HEK293 (cell line): Measurements from ENCODE around the gene MEGF8.

ENCODE experiments used
- CTCF ChIA-PET: fragments of 350-600 bp; formaldehyde crosslinking; extraction: SDS; loops from one replicate; lab custom pipeline; 2021; ENCODE audit warnings: antibody characterized with exemption; lab: Yijun Ruan, JAX
- POLR2A ChIA-PET: fragments of 300-600 bp; formaldehyde crosslinking; extraction: SDS; loops from one replicate; lab custom pipeline; 2020; ENCODE audit warnings: antibody characterized with exemption, inconsistent platforms; lab: Yijun Ruan, JAX
- H3K27ac ChIP-seq: fragments of 200-500 bp; sonication (Bioruptor generic); 2 replicates; pipeline ENCODE4 v1.5.1; 2014; ENCODE audit warnings: low read depth, low read length, control low read depth, inconsistent platforms; ENCODE audit errors: extremely low read depth
- H3K36me3 ChIP-seq, 2 experiments: fragments of 200-500 bp in 1 of 2; sonication (Bioruptor generic) in 1 of 2; 1 replicate in 1 of 2; 2 replicates in 1 of 2; pipeline ENCODE4 v1.5.1; 2014 to 2017; ENCODE audit warnings: inconsistent platforms in 2 of 2, low read length in 2 of 2; ENCODE audit not compliant: control insufficient read depth in 2 of 2, insufficient read depth in 1 of 2
- H3K4me1 ChIP-seq: fragments of 200-500 bp; sonication (Bioruptor generic); 2 replicates; pipeline ENCODE4 v1.5.1; 2014; ENCODE audit warnings: mild to moderate bottlenecking, low read length, inconsistent platforms; ENCODE audit not compliant: control insufficient read depth, insufficient read depth
- H3K4me3 ChIP-seq: 2 replicates; pipeline ENCODE4 v1.5.1; 2011; ENCODE audit warnings: low read depth, mild to moderate bottlenecking, control low read depth, low read length, moderate library complexity
- H3K9me3 ChIP-seq: fragments of 200-500 bp; sonication (Bioruptor generic); 2 replicates; pipeline ENCODE4 v1.5.1; 2014; ENCODE audit warnings: low read depth, low read length, inconsistent platforms; ENCODE audit not compliant: control insufficient read depth, insufficient read depth
- GLI4 ChIP-seq: fragments of 450-650 bp; formaldehyde crosslinking; IDR thresholded peaks from 2 replicates; pipeline ENCODE4 v1.5.1; 2016; ENCODE audit warnings: missing biosample characterization, missing genetic modification characterization
- HOXA7 ChIP-seq: sonication (generic); formaldehyde crosslinking; IDR thresholded peaks from 2 replicates; pipeline ENCODE4 v1.8.1; 2022; ENCODE audit warnings: missing genetic modification reagents, borderline replicate concordance
- KLF1 ChIP-seq: fragments of 450-650 bp; formaldehyde crosslinking; IDR thresholded peaks from 2 replicates; pipeline ENCODE4 v1.5.1; 2016; ENCODE audit warnings: missing biosample characterization, missing genetic modification characterization
- PRDM1 ChIP-seq: fragments of 450-650 bp; formaldehyde crosslinking; IDR thresholded peaks from 2 replicates; pipeline ENCODE4; 2016; ENCODE audit warnings: missing biosample characterization, missing genetic modification characterization
- SALL2 ChIP-seq: fragments of 450-650 bp; formaldehyde crosslinking; IDR thresholded peaks from 2 replicates; pipeline ENCODE4 v1.5.0; 2017; ENCODE audit warnings: missing biosample characterization, mild to moderate bottlenecking, missing genetic modification characterization, borderline replicate concordance
- SCRT2 ChIP-seq: fragments of 450-650 bp; formaldehyde crosslinking; IDR thresholded peaks from 2 replicates; pipeline ENCODE4 v1.5.1; 2016; ENCODE audit warnings: missing biosample characterization, missing genetic modification characterization
- SETDB1 ChIP-seq: IDR thresholded peaks from one replicate; pipeline ENCODE4 v1.6.1; 2017; ENCODE audit warnings: mild to moderate bottlenecking, low read length, moderate library complexity, mixed read lengths; ENCODE audit not compliant: insufficient read length
- SP2 ChIP-seq: fragments of 450-650 bp; formaldehyde crosslinking; IDR thresholded peaks from 2 replicates; pipeline ENCODE4 v1.5.1; 2016; ENCODE audit warnings: missing biosample characterization, missing genetic modification characterization
- SP3 ChIP-seq: fragments of 450-650 bp; formaldehyde crosslinking; IDR thresholded peaks from 2 replicates; pipeline ENCODE4 v1.5.1; 2016; ENCODE audit warnings: missing biosample characterization, missing genetic modification characterization
- YY2 ChIP-seq: fragments of 450-650 bp; formaldehyde crosslinking; IDR thresholded peaks from 2 replicates; pipeline ENCODE4 v1.5.1; 2016; ENCODE audit warnings: missing biosample characterization, missing genetic modification characterization
- ZBTB8A ChIP-seq: fragments of 450-650 bp; formaldehyde crosslinking; IDR thresholded peaks from 2 replicates; pipeline ENCODE4 v1.5.1; 2016; ENCODE audit warnings: missing biosample characterization, missing genetic modification characterization
- ZFP3 ChIP-seq: fragments of 450-650 bp; formaldehyde crosslinking; IDR thresholded peaks from 2 replicates; pipeline ENCODE4 v1.5.1; 2016; ENCODE audit warnings: low read depth, missing biosample characterization, missing genetic modification characterization
- ZNF114 ChIP-seq: fragments of 450-650 bp; formaldehyde crosslinking; IDR thresholded peaks from 2 replicates; pipeline ENCODE4 v1.5.0; 2017; ENCODE audit warnings: missing biosample characterization, missing genetic modification characterization
- ZNF140 ChIP-seq: fragments of 450-650 bp; formaldehyde crosslinking; IDR thresholded peaks from 2 replicates; pipeline ENCODE4 v1.5.1; 2016; ENCODE audit warnings: missing biosample characterization, missing genetic modification characterization
- ZNF26 ChIP-seq: fragments of 450-650 bp; formaldehyde crosslinking; IDR thresholded peaks from 2 replicates; pipeline ENCODE4 v1.5.1; 2016; ENCODE audit warnings: missing biosample characterization, missing genetic modification characterization
- ZNF292 ChIP-seq: fragments of 450-650 bp; formaldehyde crosslinking; IDR thresholded peaks from 2 replicates; pipeline ENCODE4 v1.5.1; 2016; ENCODE audit warnings: low read depth, missing biosample characterization, missing genetic modification characterization, borderline replicate concordance
- ZNF341 ChIP-seq: fragments of 450-650 bp; formaldehyde crosslinking; IDR thresholded peaks from 2 replicates; pipeline ENCODE4; 2016; ENCODE audit warnings: low read depth, missing biosample characterization, missing genetic modification characterization
- ZNF366 ChIP-seq: fragments of 450-650 bp; formaldehyde crosslinking; conservative IDR thresholded peaks from 2 replicates; pipeline ENCODE4 v1.5.1; 2016; ENCODE audit warnings: missing biosample characterization, missing genetic modification characterization
- ZNF37A ChIP-seq: fragments of 450-650 bp; IDR thresholded peaks from 2 replicates; pipeline ENCODE4 v1.5.1; 2018; ENCODE audit warnings: missing biosample characterization, missing genetic modification characterization
- ZNF449 ChIP-seq: fragments of 450-650 bp; formaldehyde crosslinking; IDR thresholded peaks from 2 replicates; pipeline ENCODE4 v1.5.1; 2017; ENCODE audit warnings: missing biosample characterization, mild to moderate bottlenecking, missing genetic modification characterization, moderate library complexity
- ZNF488 ChIP-seq: fragments of 450-650 bp; formaldehyde crosslinking; IDR thresholded peaks from 2 replicates; pipeline ENCODE4 v1.5.1; 2016; ENCODE audit warnings: missing biosample characterization, missing genetic modification characterization
- ZNF518A ChIP-seq: fragments of 450-650 bp; formaldehyde crosslinking; conservative IDR thresholded peaks from 2 replicates; pipeline ENCODE4 v1.5.1; 2016; ENCODE audit warnings: low read depth, missing biosample characterization, missing genetic modification characterization
- ZNF600 ChIP-seq: fragments of 450-650 bp; formaldehyde crosslinking; IDR thresholded peaks from 2 replicates; pipeline ENCODE4 v1.5.1; 2016; ENCODE audit warnings: missing biosample characterization, missing genetic modification characterization
- ZNF621 ChIP-seq: fragments of 450-650 bp; formaldehyde crosslinking; IDR thresholded peaks from 2 replicates; pipeline ENCODE4 v1.5.1; 2017; ENCODE audit warnings: missing biosample characterization, missing genetic modification characterization
- ZNF664 ChIP-seq: fragments of 450-650 bp; formaldehyde crosslinking; IDR thresholded peaks from 2 replicates; pipeline ENCODE4 v1.5.1; 2016; ENCODE audit warnings: missing biosample characterization, missing genetic modification characterization
- ZNF701 ChIP-seq: fragments of 450-650 bp; formaldehyde crosslinking; IDR thresholded peaks from 2 replicates; pipeline ENCODE4 v1.5.1; 2016; ENCODE audit warnings: missing biosample characterization, missing genetic modification characterization
- ZNF830 ChIP-seq: fragments of 450-650 bp; IDR thresholded peaks from 2 replicates; pipeline ENCODE4 v1.5.0; 2018; ENCODE audit warnings: missing biosample characterization, missing genetic modification characterization, low read depth, mild to moderate bottlenecking, moderate library complexity
- ZSCAN23 ChIP-seq: fragments of 450-650 bp; formaldehyde crosslinking; IDR thresholded peaks from 2 replicates; pipeline ENCODE4 v1.5.1; 2016; ENCODE audit warnings: missing biosample characterization, missing genetic modification characterization
- ZSCAN4 ChIP-seq: fragments of 450-650 bp; formaldehyde crosslinking; IDR thresholded peaks from 2 replicates; pipeline ENCODE4 v1.5.1; 2017; ENCODE audit warnings: missing biosample characterization, missing genetic modification characterization

Gene MEGF8

GRCh38 chr19:42291435-42291810, 34.0 kb upstream of the MEGF8 start:
- POLR2A ChIA-PET, result no interaction called here
- no peak overlapping the region for H3K4me3 ChIP-seq
- peaks cover 15 to 92% of the 10 kb centered on the region in 2 experiments for H3K36me3 ChIP-seq
- no peaks in the 10 kb centered on the region for H3K9me3 ChIP-seq
- H3K27ac ChIP-seq, result no peak overlapping the region
- H3K4me1 ChIP-seq, result no peaks in the 10 kb centered on the region
- CTCF ChIA-PET, result interaction anchor here (0.6 to 1.8 kb wide), 4 partner anchors 10 to 47 kb away, joined by 3 to 7 read pairs (median 4); partner anchors contain the start of gene PRR19
- TF ChIP-seq ZNF518A (tag by site-specific recombination) (no peak), SALL2 (tag by site-specific recombination) (no peak), ZNF830 (tag by site-specific recombination) (no peak), ZNF26 (tag by site-specific recombination) (no peak), ZNF488 (tag by site-specific recombination) (no peak), ZNF621 (tag by site-specific recombination) (no peak), ZNF664 (tag by site-specific recombination) (no peak), ZNF600 (tag by site-specific recombination) (no peak), ZSCAN4 (tag by site-specific recombination) (no peak), ZSCAN23 (tag by site-specific recombination) (no peak), ZNF37A (tag by site-specific recombination) (no peak), ZNF341 (tag by site-specific recombination) (no peak), ZNF140 (tag by site-specific recombination) (no peak), HOXA7 (CRISPR knock-in tag) (no peak), GLI4 (tag by site-specific recombination) (no peak), ZNF292 (no peak), ZNF366 (tag by site-specific recombination) (no peak), SP3 (tag by site-specific recombination) (no peak), KLF1 (tag by site-specific recombination) (peak; percentile 37), PRDM1 (tag by site-specific recombination) (no peak), ZBTB8A (tag by site-specific recombination) (no peak), ZNF114 (tag by site-specific recombination) (no peak), ZNF701 (tag by site-specific recombination) (no peak), ZNF449 (peak; percentile 53; the same call in 1 of the 2 replicates), ZFP3 (tag by site-specific recombination) (no peak), SP2 (tag by site-specific recombination) (peak; percentile 57), YY2 (no peak), SCRT2 (no peak), SETDB1 (no peak)
